ENCODE measurements around the gene SSUH2.
"Not testable (repeated sequence)": the region's sequence is repeated elsewhere in the genome, so short reads cannot be mapped to it uniquely, and the experiment has no call there.

SSUH2 gene

DNA sequence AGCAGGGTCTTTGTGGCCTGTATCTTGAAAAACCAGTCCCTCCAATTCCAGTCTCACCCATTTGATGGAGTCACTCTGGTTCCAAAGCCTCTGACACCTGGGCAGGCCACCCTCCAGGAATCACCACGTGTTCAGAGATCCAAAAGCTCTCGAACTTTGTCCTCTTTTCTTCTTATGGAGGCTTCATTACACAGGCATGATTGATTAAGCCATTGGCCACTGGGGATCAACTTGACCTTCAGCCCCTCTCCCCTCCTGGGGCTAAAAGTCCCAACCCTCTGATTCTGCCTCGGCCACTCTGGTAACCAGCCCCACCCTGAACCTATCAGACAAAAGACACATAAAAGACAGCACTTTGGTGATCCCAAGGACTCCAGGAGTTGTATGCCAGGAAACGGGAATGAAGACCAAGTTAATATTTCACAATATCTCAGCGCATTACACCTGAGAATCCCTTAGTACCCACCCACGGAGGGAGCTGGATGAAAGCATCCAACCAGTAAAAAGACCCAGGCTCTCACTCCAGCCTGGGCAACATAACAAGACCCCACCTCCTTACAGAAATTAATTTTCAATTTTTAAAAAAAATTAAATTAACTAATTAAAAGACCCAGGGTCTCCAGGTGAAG, 23.0 kb upstream of the SSUH2 start:
- H2AFZ ChIP-seq (ENCODE audit: low read depth, low read length), result no peak overlapping the region
- H3K9me3 ChIP-seq (ENCODE audit: low read length), result no peaks in the 10 kb centered on the region
- no peak overlapping the region for H3K4me3 ChIP-seq (ENCODE audit: low read length)
- no peaks in the 10 kb centered on the region for H3K36me3 ChIP-seq (ENCODE audit: insufficient read depth, low read length)
- peaks cover 9% of the 10 kb centered on the region for H3K4me1 ChIP-seq (ENCODE audit: insufficient read depth, low read length)
- H3K27me3 ChIP-seq (ENCODE audit: insufficient read depth, low read length), result no peaks in the 10 kb centered on the region

DNA sequence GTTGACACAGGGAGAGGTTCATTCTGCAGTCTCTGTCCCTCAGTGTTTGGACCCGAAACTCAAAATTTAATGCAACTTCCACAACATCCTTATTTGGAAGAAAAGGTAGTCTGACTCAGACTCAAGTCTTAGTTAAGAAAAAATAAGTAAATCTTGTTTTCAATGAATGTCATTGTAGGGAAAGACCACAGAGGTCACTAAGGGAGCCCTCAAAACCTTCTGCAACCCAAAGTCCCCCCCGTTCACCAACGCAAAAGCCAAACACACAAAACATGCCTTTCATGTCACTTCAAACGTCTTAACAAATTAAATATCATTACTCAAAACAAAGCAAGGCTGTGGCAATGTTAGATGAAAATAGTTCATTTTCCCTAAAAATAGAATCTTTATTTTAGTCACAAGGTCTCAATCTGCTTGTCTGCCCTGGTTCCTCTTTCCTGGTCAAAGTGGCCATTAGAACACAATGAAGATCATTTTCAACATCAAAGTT, 20.9 kb upstream of the SSUH2 start:
- no peaks in the 10 kb centered on the region for H3K36me3 ChIP-seq (ENCODE audit: insufficient read depth, low read length)
- H2AFZ ChIP-seq (ENCODE audit: low read depth, low read length), result no peak overlapping the region
- no peaks in the 10 kb centered on the region for H3K9me3 ChIP-seq (ENCODE audit: low read length)

GRCh38 chr3:8663177-8664061, 18.8 kb upstream of the SSUH2 start:
- Histone ChIP-seq H3K36me3 (ENCODE audit: insufficient read depth, low read length) (no peaks in the 10 kb centered on the region), H3K4me1 (ENCODE audit: insufficient read depth, low read length) (peaks cover 43% of the 10 kb centered on the region), H3K27me3 (ENCODE audit: insufficient read depth, low read length) (no peaks in the 10 kb centered on the region), H2AFZ (ENCODE audit: low read depth, low read length) (no peak overlapping the region), H3K4me3 (ENCODE audit: low read length) (no peak overlapping the region), H3K9me3 (ENCODE audit: low read length) (no peaks in the 10 kb centered on the region)

More for the DNA sequence above, 20.9 kb upstream of the SSUH2 start:
- Histone ChIP-seq H3K4me3 (ENCODE audit: low read length) (no peak overlapping the region), H3K4me1 (ENCODE audit: insufficient read depth, low read length) (peaks cover 23% of the 10 kb centered on the region), H3K27me3 (ENCODE audit: insufficient read depth, low read length) (no peaks in the 10 kb centered on the region)

DNA sequence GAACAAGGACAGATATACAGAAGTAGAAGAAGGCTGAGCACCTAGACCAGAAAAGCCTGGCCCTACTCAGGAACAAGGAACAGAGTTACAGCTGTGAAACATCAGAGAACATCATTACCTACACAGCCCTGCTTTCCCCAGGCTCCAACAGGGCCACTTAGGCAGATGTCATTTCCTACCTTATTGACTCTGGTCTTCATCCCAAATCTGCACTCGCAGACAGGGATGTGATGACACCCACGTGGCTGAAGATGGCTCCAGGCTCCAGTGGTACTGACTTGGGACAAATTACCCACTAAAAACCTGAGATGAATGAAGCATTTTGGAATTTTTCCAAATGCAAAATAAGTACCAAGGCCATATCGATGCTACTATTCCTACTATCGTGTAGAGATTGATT, 18.0 kb upstream of the SSUH2 start:
- Histone ChIP-seq H3K4me3 (ENCODE audit: low read length) (no peak overlapping the region), H3K36me3 (ENCODE audit: insufficient read depth, low read length) (no peaks in the 10 kb centered on the region)

DNA sequence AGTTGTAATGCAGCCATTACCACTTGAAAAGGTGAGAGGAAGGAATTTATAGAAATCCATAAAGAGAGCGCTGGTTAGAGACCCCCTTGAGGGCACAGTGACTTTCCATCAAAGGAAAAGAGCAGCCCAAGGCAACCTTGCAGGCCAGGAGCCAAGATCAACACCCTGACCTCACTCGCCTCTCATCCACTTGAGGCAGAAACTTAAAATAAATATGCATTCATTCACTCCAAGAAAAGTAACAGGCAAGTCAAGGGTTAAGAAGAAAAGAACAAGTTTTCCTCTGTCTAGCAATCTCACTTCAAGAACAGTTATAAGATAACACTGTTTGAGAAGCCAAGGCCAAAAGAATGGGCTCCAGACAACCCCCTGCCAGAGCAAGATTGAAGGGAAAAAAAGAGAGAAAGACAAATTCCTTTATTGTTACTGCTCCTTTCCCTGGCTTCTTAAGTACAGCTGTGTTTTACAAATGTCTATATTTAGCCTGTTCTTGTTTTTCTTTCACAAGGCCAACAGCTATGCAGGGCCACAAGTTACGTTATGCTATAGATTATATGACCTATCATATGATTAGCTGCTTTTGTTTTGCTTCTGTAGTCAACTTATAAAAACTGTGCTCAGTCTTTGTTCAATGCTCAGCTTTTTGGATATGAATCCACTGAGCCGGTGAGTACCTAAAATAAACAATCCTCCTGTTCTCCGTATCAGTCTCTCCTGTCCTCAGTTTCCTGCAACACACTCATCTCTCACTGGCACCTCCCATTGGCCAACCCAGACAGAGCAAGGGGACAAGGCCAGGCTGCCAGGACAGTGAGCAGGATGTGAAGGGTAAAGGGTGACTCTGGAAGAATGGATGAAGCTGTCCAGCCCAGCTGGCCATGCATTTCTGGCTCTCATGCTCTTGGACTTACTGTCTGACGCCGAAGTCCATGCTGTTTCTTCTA, 15.8 kb upstream of the SSUH2 start:
- no peak overlapping the region for H3K4me3 ChIP-seq (ENCODE audit: low read length)
- peaks cover 64% of the 10 kb centered on the region for H3K4me1 ChIP-seq (ENCODE audit: insufficient read depth, low read length)

More for the DNA sequence above, 18.0 kb upstream of the SSUH2 start:
- peaks cover 51% of the 10 kb centered on the region for H3K4me1 ChIP-seq (ENCODE audit: insufficient read depth, low read length)
- H3K27me3 ChIP-seq (ENCODE audit: insufficient read depth, low read length), result no peaks in the 10 kb centered on the region
- H2AFZ ChIP-seq (ENCODE audit: low read depth, low read length), result no peak overlapping the region
- no peaks in the 10 kb centered on the region for H3K9me3 ChIP-seq (ENCODE audit: low read length)

DNA sequence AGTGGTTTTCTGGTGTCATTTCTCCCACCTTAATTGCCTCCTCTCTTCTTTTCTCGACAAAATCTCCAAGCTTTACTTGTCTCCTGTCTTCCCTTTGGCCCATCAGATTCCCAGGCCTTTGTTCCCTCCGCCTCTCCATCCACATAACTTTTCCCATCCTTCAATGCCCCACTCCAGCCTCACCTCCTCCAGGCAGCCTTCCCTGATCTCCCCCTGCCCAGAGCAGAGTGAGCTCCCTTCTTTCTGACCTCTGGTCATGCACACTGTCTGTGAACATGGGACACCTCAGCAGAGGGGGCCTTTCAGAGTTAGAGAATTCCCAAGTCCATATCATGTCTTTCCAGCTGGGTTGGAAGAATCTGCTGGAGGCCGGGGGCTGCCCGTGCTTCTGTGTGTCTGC, 14.6 kb upstream of the SSUH2 start:
- Histone ChIP-seq H2AFZ (ENCODE audit: low read depth, low read length) (no peak overlapping the region), H3K9me3 (ENCODE audit: low read length) (no peaks in the 10 kb centered on the region), H3K4me3 (ENCODE audit: low read length) (no peak overlapping the region)

More for the DNA sequence above, 15.8 kb upstream of the SSUH2 start:
- H3K9me3 ChIP-seq (ENCODE audit: low read length), result no peaks in the 10 kb centered on the region
- H3K27me3 ChIP-seq (ENCODE audit: insufficient read depth, low read length), result no peaks in the 10 kb centered on the region
- H2AFZ ChIP-seq (ENCODE audit: low read depth, low read length), result no peak overlapping the region
- H3K36me3 ChIP-seq (ENCODE audit: insufficient read depth, low read length), result no peaks in the 10 kb centered on the region

GRCh38 chr3:8658306-8659212, 14.0 kb upstream of the SSUH2 start:
- no peak overlapping the region for H2AFZ ChIP-seq (ENCODE audit: low read depth, low read length)
- peaks cover 62% of the 10 kb centered on the region for H3K4me1 ChIP-seq (ENCODE audit: insufficient read depth, low read length)
- H3K9me3 ChIP-seq (ENCODE audit: low read length), result peaks cover 4% of the 10 kb centered on the region
- no peaks in the 10 kb centered on the region for H3K27me3 ChIP-seq (ENCODE audit: insufficient read depth, low read length)
- H3K4me3 ChIP-seq (ENCODE audit: low read length), result no peak overlapping the region
- no peaks in the 10 kb centered on the region for H3K36me3 ChIP-seq (ENCODE audit: insufficient read depth, low read length)

More for the DNA sequence above, 14.6 kb upstream of the SSUH2 start:
- Histone ChIP-seq H3K36me3 (ENCODE audit: insufficient read depth, low read length) (no peaks in the 10 kb centered on the region), H3K27me3 (ENCODE audit: insufficient read depth, low read length) (no peaks in the 10 kb centered on the region), H3K4me1 (ENCODE audit: insufficient read depth, low read length) (peaks cover 66% of the 10 kb centered on the region)

DNA sequence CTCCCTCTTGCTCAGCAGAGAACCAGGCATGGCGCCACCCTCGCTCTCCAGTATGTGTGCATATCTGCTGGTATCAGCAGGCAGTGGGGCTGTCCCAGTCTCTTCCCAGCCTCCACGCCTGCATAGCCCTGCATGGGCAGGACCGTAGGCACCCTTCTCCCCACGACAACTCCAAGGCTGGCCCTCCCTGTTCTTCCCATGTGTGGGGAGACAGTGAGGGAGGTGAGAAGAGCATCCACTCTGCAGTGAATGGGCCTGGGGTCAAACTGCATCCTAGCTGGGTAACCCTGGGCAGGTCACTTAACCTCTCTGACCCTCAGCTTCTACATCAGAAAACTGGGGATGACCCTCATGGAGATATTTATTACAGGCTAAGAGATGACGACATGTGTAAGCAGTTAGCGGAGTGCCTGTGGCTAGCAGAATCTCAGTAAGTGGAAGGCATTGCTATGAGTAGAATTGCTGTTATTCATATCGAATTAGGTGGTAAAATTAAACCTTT, 13.3 kb upstream of the SSUH2 start:
- no peaks in the 10 kb centered on the region for H3K36me3 ChIP-seq (ENCODE audit: insufficient read depth, low read length)
- no peak overlapping the region for H2AFZ ChIP-seq (ENCODE audit: low read depth, low read length)
- no peaks in the 10 kb centered on the region for H3K27me3 ChIP-seq (ENCODE audit: insufficient read depth, low read length)
- no peak overlapping the region for H3K4me3 ChIP-seq (ENCODE audit: low read length)
- H3K9me3 ChIP-seq (ENCODE audit: low read length), result peaks cover 4% of the 10 kb centered on the region
- H3K4me1 ChIP-seq (ENCODE audit: insufficient read depth, low read length), result peaks cover 59% of the 10 kb centered on the region

DNA sequence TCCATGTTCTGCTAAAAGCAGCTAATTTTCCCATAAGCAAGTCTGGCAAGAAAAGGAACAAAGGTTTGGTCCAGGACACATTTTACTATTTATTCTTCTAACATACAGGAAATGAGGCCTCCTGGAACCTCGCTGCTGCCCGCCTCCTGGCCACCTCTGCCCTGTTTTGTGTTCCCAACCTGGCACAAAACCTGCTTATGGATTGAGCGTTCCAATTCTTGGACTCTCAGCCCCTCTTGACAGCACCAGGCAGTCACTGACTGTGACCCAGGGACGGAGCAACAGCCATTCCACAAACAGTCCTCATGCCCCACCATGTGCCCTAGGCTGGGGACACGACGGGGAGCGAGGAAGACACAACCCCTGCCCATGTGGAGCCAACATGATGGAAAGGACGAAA, 11.6 kb upstream of the SSUH2 start:
- H3K4me1 ChIP-seq (ENCODE audit: insufficient read depth, low read length), result peaks cover 57% of the 10 kb centered on the region
- no peak overlapping the region for H2AFZ ChIP-seq (ENCODE audit: low read depth, low read length)
- H3K27me3 ChIP-seq (ENCODE audit: insufficient read depth, low read length), result no peaks in the 10 kb centered on the region
- H3K9me3 ChIP-seq (ENCODE audit: low read length), result peaks cover 4% of the 10 kb centered on the region
- no peaks in the 10 kb centered on the region for H3K36me3 ChIP-seq (ENCODE audit: insufficient read depth, low read length)
- no peak overlapping the region for H3K4me3 ChIP-seq (ENCODE audit: low read length)

DNA sequence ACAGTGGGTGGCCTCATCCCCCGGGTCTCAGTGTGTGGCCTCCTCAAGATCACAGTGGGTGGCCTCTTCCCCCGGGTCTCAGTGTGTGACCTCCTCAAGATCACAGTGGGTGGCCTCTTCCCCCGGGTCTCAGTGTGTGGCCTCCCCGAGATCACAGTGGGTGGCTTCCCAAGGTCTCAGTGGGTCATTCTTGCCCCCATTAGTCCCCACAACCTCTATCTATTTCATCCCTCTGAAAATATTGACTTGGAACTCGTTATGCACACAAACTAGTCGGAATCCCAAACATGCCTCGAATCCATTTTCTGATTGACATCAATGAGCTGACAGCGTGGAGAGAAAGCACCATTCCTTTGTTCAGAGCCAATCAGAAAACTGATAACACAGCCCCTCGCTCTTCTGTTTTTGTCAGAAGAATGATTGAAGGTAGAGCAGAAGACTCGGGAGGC, 10.8 kb upstream of the SSUH2 start:
- Histone ChIP-seq H3K36me3 (ENCODE audit: insufficient read depth, low read length) (no peaks in the 10 kb centered on the region), H2AFZ (ENCODE audit: low read depth, low read length) (no peak overlapping the region), H3K4me1 (ENCODE audit: insufficient read depth, low read length) (peaks cover 59% of the 10 kb centered on the region), H3K27me3 (ENCODE audit: insufficient read depth, low read length) (no peaks in the 10 kb centered on the region), H3K4me3 (ENCODE audit: low read length) (no peak overlapping the region), H3K9me3 (ENCODE audit: low read length) (peaks cover 4% of the 10 kb centered on the region)

- not testable (repeated sequence) for H2AFZ ChIP-seq (ENCODE audit: low read depth, low read length); H3K27me3 ChIP-seq (ENCODE audit: insufficient read depth, low read length); H3K36me3 ChIP-seq (ENCODE audit: insufficient read depth, low read length); H3K4me3 ChIP-seq (ENCODE audit: low read length); H3K9me3 ChIP-seq (ENCODE audit: low read length)
- peaks cover 54% of the 10 kb centered on the region for H3K4me1 ChIP-seq (ENCODE audit: insufficient read depth, low read length)
These were observed 10.2 kb upstream of the SSUH2 start for GRCh38 chr3:8654572-8655329.

Measured in neuron (in vitro differentiated cells).